PC-9 (cell line): Measurements from ENCODE around the gene GTF3C1.

ENCODE experiments used
- EZH2 ChIP-seq: fragments of 200-600 bp; sonication (generic); IDR thresholded peaks from 2 replicates; pipeline ENCODE4 v1.8.0; 2017; ENCODE audit warnings: antibody characterized with exemption, low read depth
- TF ChIP-seq, protein P1 (sequence below): fragments of 200-600 bp; sonication (generic); conservative IDR thresholded peaks from 2 replicates; pipeline ENCODE4 v1.6.1; 2017; ENCODE audit warnings: mixed run types, antibody characterized with exemption, mild to moderate bottlenecking, moderate library complexity

DNA sequence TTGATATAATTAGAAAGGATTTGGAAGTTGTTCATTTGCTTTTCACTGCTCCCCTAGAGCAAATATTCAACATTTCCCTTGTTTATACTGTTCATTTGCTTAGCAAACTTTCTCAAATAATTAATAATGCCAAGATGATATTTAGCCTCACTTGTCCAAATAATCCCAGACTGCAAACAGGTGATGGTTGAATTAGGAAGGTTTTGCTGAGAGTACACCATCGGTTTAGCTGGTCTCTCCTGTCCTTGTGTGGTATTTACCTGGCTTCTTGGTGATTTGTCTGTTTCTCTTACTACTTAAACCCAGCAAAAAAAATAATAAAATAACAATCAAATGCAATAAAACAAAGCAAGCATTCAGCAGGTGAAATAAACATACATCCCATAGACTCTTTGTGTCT, 6.8 kb upstream of the GTF3C1 start:
- TF ChIP-seq, protein P1, sequence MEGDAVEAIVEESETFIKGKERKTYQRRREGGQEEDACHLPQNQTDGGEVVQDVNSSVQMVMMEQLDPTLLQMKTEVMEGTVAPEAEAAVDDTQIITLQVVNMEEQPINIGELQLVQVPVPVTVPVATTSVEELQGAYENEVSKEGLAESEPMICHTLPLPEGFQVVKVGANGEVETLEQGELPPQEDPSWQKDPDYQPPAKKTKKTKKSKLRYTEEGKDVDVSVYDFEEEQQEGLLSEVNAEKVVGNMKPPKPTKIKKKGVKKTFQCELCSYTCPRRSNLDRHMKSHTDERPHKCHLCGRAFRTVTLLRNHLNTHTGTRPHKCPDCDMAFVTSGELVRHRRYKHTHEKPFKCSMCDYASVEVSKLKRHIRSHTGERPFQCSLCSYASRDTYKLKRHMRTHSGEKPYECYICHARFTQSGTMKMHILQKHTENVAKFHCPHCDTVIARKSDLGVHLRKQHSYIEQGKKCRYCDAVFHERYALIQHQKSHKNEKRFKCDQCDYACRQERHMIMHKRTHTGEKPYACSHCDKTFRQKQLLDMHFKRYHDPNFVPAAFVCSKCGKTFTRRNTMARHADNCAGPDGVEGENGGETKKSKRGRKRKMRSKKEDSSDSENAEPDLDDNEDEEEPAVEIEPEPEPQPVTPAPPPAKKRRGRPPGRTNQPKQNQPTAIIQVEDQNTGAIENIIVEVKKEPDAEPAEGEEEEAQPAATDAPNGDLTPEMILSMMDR = no peak
- TF ChIP-seq EZH2 = no peak
